ENCODE data around the gene GAS7. TPM values are rescaled to one million over a fixed set of nuclear protein-coding genes. Genes with fewer than 3 reads are reported as not detected.

Gene GAS7
- total and polyA plus RNA-seq, 7 donors, result 6.5 to 67.6 (median 35.1) TPM

DNA sequence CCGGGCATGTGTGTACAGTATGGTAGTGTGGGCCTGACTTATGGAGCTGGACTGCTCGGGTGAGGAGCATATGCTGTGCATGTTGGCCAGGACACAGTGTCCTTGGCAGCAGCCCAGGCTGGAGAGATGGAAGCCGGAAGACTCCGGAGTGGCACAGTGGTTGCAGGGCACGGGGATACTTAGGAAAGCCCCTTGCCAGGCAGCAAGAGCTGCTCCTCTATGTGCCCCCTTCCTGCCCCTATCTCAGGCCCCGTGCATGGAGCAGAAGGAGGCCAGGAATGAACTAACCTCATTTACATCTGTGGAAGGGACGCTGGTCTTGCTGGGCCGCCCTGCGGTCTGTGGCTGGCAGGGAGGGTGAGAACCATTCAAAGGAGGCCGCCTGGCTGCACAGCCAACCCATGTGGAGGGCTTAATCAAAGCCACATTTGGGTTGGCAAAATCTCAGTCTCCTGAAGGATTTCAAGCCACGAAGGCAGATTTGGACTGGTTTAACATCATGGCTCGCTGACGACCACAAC is 261.1 kb downstream of the GAS7 start:
- Histone ChIP-seq H3K36me3 (peaks cover 0 to 26% (median 3%) of the 10 kb centered on the region in 4 donors), H3K4me1 (peaks cover 0 to 9% (median 8%) of the 10 kb centered on the region in 4 donors), H3K4me3 (no peak overlapping the region), H3K27me3 (no peaks in the 10 kb centered on the region), H3K9me3 (peaks cover 0 to 5% (median 0%) of the 10 kb centered on the region in 4 donors), H3K27ac (peak overlapping the region in 3 of 4 donors; percentile 12 to 35 (median 28))
- WGBS, 2 donors, result 81 to 86% methylated on average over 13 of the region's 13 CpGs
- peak; percentile 83 for DNase-seq
- peak in 2 of 4 donors; percentile 25 to 66 for TF ChIP-seq POLR2AphosphoS5 (IDR thresholded peaks at IDR 0.05)
- TF ChIP-seq POLR2A (IDR thresholded peaks at IDR 0.05), result no peak
- TF ChIP-seq, protein P1, sequence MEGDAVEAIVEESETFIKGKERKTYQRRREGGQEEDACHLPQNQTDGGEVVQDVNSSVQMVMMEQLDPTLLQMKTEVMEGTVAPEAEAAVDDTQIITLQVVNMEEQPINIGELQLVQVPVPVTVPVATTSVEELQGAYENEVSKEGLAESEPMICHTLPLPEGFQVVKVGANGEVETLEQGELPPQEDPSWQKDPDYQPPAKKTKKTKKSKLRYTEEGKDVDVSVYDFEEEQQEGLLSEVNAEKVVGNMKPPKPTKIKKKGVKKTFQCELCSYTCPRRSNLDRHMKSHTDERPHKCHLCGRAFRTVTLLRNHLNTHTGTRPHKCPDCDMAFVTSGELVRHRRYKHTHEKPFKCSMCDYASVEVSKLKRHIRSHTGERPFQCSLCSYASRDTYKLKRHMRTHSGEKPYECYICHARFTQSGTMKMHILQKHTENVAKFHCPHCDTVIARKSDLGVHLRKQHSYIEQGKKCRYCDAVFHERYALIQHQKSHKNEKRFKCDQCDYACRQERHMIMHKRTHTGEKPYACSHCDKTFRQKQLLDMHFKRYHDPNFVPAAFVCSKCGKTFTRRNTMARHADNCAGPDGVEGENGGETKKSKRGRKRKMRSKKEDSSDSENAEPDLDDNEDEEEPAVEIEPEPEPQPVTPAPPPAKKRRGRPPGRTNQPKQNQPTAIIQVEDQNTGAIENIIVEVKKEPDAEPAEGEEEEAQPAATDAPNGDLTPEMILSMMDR (IDR thresholded peaks at IDR 0.05), result no peak
- no peak for TF ChIP-seq EP300 (IDR thresholded peaks at IDR 0.05)
- intact Hi-C loops (cut with DNase I), result no loop called here

DNA sequence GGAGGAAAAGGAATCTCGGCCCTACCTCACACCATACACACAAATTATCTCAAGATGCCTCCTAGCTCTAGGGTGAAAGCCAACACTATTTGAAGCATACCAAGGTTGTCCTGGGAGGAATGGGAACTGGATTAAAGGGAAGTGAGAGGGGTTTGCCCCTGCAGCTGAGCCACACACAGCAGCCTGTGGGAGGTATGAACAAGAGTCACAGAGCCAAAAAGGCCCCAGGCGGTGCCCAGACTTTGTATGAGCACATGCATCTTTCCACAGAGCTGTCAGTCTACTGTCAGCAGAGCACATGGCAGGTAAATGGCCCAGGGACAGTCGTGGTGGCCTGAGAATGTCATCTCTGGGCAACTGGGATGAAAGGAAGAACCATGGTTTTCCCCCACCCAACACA is 262.3 kb downstream of the GAS7 start:
- Histone ChIP-seq H3K4me1 (peaks cover 0 to 9% (median 8%) of the 10 kb centered on the region in 4 donors), H3K36me3 (peaks cover 0 to 18% (median 0%) of the 10 kb centered on the region in 4 donors), H3K27ac (no peak overlapping the region), H3K4me3 (no peak overlapping the region), H3K9me3 (peaks cover 0 to 5% (median 0%) of the 10 kb centered on the region in 4 donors), H3K27me3 (no peaks in the 10 kb centered on the region)
- TF ChIP-seq EP300 (IDR thresholded peaks at IDR 0.05), result no peak
- TF ChIP-seq POLR2A (IDR thresholded peaks at IDR 0.05), result no peak
- TF ChIP-seq, protein P1 (IDR thresholded peaks at IDR 0.05), result no peak
- no peak for TF ChIP-seq POLR2AphosphoS5 (IDR thresholded peaks at IDR 0.05)
- DNase-seq, result no peak
- WGBS, 2 donors, result 70 to 79% methylated on average over 3 of the region's 3 CpGs
- intact Hi-C loops (cut with DNase I), result no loop called here

DNA sequence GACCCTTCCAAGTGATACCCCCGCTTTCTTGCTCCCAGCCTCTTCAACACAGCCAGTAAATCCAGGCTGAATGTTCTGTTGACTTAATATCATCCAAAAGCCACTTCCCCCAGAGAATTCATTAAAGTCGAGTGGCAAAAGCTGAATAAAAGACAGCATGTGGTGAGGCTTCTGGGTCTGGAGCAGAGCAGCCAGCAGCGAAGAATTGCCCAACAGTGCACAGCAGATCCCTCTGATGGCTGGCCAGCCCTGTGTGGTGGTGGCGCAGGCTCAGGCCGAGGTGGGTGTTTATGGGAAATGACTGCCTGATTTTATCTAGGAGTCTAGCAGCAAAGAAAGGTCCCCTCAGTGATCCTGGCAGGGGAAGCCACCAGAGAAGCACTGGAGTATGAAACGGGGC is 263.0 kb downstream of the GAS7 start:
- no peak for TF ChIP-seq EP300 (IDR thresholded peaks at IDR 0.05)
- TF ChIP-seq POLR2A (IDR thresholded peaks at IDR 0.05), result no peak
- no peak for TF ChIP-seq POLR2AphosphoS5 (IDR thresholded peaks at IDR 0.05)
- TF ChIP-seq, protein P1 (IDR thresholded peaks at IDR 0.05), result no peak
- peaks cover 0 to 17% (median 0%) of the 10 kb centered on the region in 4 donors for H3K36me3 ChIP-seq
- H3K27me3 ChIP-seq, result no peaks in the 10 kb centered on the region
- H3K4me3 ChIP-seq, result no peak overlapping the region
- H3K9me3 ChIP-seq, result peaks cover 0 to 5% (median 0%) of the 10 kb centered on the region in 4 donors
- H3K4me1 ChIP-seq, result peaks cover 0 to 9% (median 8%) of the 10 kb centered on the region in 4 donors
- no peak for DNase-seq
- 77 to 82% methylated on average over 6 of the region's 6 CpGs for WGBS, 2 donors
- no peak overlapping the region for H3K27ac ChIP-seq
- intact Hi-C loops (cut with DNase I), result no loop called here

DNA sequence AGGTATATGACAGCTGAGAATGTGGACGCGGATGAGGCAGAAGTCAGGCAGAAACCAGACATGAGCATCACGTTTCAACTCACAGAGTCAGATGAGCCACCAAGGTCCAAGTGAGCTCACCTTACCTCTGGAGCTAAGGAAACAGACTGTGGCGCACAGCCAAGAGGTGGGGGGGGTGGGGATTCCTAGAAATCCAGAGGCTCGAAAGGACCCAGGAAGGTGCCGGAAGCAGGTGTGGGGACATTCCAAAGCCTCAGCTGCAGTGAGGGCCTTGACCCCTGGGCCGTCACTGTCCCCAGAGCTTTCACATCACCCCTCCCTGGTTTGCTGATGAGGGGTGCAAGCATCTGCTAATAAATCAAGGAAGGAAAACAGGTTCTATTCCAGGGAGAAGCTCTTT is 264.1 kb downstream of the GAS7 start:
- Histone ChIP-seq H3K9me3 (peaks cover 0 to 5% (median 0%) of the 10 kb centered on the region in 4 donors), H3K4me1 (peaks cover 0 to 9% (median 8%) of the 10 kb centered on the region in 4 donors), H3K27me3 (no peaks in the 10 kb centered on the region), H3K27ac (no peak overlapping the region), H3K36me3 (peaks cover 0 to 9% (median 0%) of the 10 kb centered on the region in 4 donors), H3K4me3 (no peak overlapping the region)
- DNase-seq, result no peak
- TF ChIP-seq POLR2A (IDR thresholded peaks at IDR 0.05) (no peak), POLR2AphosphoS5 (IDR thresholded peaks at IDR 0.05) (no peak), EP300 (IDR thresholded peaks at IDR 0.05) (no peak)
- TF ChIP-seq, protein P1 (IDR thresholded peaks at IDR 0.05), result no peak
- intact Hi-C loops (cut with DNase I), result no loop called here
- WGBS, 2 donors, result 88 to 91% methylated on average over 7 of the region's 7 CpGs
